HG03565 (cell line): Measurements from ENCODE around the gene PTDSS2.
"Not testable (repeated sequence)": the region's sequence is repeated elsewhere in the genome, so short reads cannot be mapped to it uniquely, and the experiment has no call there.

Experiments
- ATAC-seq: cut with Tn5 transposase; IDR thresholded peaks from one replicate; pipeline ENCODE4 v1.9.1; 2021; ENCODE audit warnings: mild to moderate bottlenecking, moderate library complexity; ENCODE audit not compliant: unreplicated experiment

Gene PTDSS2

GRCh38 chr11:429931-430456 is 20.1 kb upstream of the PTDSS2 start:
- ATAC-seq, result no peak

- ATAC-seq, result no peak
These were observed 18.2 kb upstream of the PTDSS2 start for GRCh38 chr11:431921-432320.

- ATAC-seq, result no peak
These were observed 17.5 kb upstream of the PTDSS2 start for GRCh38 chr11:432501-433100.

- no peak for ATAC-seq
These were observed 17.0 kb upstream of the PTDSS2 start for GRCh38 chr11:433111-433510.

- no peak for ATAC-seq
These were observed 16.4 kb upstream of the PTDSS2 start for GRCh38 chr11:433641-434040.

- no peak for ATAC-seq
These were observed 15.6 kb upstream of the PTDSS2 start for GRCh38 chr11:434496-434895.

GRCh38 chr11:434999-435740 is 14.9 kb upstream of the PTDSS2 start:
- not testable (repeated sequence) for ATAC-seq

GRCh38 chr11:437228-437870 is 12.7 kb upstream of the PTDSS2 start:
- no peak for ATAC-seq

GRCh38 chr11:438101-438844 is 11.8 kb upstream of the PTDSS2 start:
- ATAC-seq, result no peak

GRCh38 chr11:439315-440064 is 10.6 kb upstream of the PTDSS2 start:
- ATAC-seq, result no peak

- ATAC-seq, result no peak
These were observed 9.7 kb upstream of the PTDSS2 start for GRCh38 chr11:440065-441042.

- ATAC-seq, result no peak
These were observed 9.0 kb upstream of the PTDSS2 start for GRCh38 chr11:441043-441417.

GRCh38 chr11:441418-442274 is 8.4 kb upstream of the PTDSS2 start, which contains the start of gene ANO9:
Gene ANO9 (minus strand): TSS chr11:442011. CDS start chr11:441926, 85 bp downstream.
- ATAC-seq, result no peak

GRCh38 chr11:442611-443081 is 7.4 kb upstream of the PTDSS2 start:
- ATAC-seq, result no peak

GRCh38 chr11:443542-444199 is 6.4 kb upstream of the PTDSS2 start:
- ATAC-seq, result no peak

- no peak for ATAC-seq
These were observed 5.5 kb upstream of the PTDSS2 start for GRCh38 chr11:444396-445144.
